ENCODE results near the gene SULF2.

The SULF2 gene

GRCh38 chr20:47610247-47610944 lies 174.9 kb downstream of the SULF2 start:
- no peak overlapping the region for H3K4me3 ChIP-seq (ENCODE audit: low read length)
- TF ChIP-seq CTCF (IDR thresholded peaks at IDR 0.05; ENCODE audit: insufficient read depth, low read depth, low read length, missing control alignments), result no peak
- peak; percentile 82 for DNase-seq (ENCODE audit: low read depth)

GRCh38 chr20:47609001-47609400 lies 176.3 kb downstream of the SULF2 start:
- no peak for DNase-seq (ENCODE audit: low read depth)
- no peak for TF ChIP-seq CTCF (IDR thresholded peaks at IDR 0.05; ENCODE audit: insufficient read depth, low read depth, low read length, missing control alignments)
- H3K4me3 ChIP-seq (ENCODE audit: low read length), result no peak overlapping the region

Data from epithelial cell of esophagus (primary cell).